GM18526 (cell line): Measurements from ENCODE around the gene B4GALT7.

Experiments used
- POLR2A ChIP-seq: IDR thresholded peaks from 3 replicates; pipeline ENCODE4 v1.6.1; 2011; ENCODE audit not compliant: insufficient read length; ENCODE audit errors: extremely low read depth

The B4GALT7 gene

GRCh38 chr5:177604656-177605055 is 4.7 kb downstream of the B4GALT7 start:
- TF ChIP-seq POLR2A = no peak

- TF ChIP-seq POLR2A = no peak
Measured at GRCh38 chr5:177605078-177605477, 5.1 kb downstream of the B4GALT7 start.

- TF ChIP-seq POLR2A = no peak
Measured at GRCh38 chr5:177605667-177606066, 5.7 kb downstream of the B4GALT7 start.

DNA sequence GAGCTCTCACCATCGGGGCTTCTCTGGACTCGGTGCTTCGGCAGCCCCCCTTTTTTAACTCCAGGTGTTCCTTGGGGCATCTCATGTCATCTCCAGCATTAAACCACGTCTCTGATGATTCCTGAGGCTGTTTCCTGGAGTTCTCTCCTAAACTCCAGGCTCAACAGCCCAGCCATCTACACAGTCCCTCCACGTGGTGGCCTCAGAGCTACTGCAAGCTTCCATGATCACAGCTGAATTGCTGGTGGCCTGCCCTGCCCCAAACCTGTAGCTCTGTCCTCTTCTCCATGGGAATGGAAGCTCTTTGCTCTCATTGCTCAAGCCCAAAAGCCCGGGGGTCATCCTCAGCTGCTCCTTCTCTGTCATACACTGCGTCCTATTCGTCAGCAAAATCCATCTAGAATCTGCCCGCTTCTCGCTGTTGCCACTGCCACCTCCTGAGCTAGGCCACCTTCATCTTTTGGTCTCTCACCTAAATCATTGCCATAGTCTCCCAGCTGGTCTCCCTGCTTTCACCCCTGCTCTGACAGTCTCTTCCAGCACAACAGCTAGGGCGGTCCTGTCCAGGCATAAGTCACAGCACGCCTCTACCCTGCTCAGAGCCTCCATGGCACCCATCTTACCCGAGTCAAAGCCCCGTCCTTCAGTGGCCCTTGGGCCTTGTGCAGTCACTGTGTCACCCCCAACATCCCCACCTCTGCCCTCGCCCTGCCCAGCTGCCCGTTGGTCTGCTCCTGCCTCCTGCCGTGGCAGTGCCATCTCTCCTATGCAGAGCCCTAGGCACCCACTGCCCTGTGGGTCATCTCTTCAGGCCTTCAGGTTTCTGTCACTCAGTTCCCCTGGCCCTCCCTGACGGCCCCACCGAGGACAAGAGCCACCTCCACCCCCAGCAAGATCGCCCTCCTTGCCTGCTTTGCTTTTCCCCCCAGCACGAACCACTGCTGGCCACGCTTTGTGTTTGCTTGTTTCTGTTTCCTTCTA is 6.4 kb downstream of the B4GALT7 start:
- TF ChIP-seq POLR2A = no peak

DNA sequence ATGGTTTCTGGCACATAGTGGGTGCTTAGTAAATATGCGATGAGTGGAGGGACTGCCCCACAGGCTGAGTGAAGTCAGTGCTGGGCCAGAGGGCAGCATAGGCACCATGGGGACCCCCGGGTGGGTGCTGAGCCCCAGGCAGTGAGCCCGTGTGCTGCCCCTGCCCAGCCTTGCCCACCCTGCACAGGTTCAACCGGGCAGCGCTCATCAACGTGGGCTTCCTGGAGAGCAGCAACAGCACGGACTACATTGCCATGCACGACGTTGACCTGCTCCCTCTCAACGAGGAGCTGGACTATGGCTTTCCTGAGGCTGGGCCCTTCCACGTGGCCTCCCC is 7.2 kb downstream of the B4GALT7 start:
- TF ChIP-seq POLR2A = no peak

DNA sequence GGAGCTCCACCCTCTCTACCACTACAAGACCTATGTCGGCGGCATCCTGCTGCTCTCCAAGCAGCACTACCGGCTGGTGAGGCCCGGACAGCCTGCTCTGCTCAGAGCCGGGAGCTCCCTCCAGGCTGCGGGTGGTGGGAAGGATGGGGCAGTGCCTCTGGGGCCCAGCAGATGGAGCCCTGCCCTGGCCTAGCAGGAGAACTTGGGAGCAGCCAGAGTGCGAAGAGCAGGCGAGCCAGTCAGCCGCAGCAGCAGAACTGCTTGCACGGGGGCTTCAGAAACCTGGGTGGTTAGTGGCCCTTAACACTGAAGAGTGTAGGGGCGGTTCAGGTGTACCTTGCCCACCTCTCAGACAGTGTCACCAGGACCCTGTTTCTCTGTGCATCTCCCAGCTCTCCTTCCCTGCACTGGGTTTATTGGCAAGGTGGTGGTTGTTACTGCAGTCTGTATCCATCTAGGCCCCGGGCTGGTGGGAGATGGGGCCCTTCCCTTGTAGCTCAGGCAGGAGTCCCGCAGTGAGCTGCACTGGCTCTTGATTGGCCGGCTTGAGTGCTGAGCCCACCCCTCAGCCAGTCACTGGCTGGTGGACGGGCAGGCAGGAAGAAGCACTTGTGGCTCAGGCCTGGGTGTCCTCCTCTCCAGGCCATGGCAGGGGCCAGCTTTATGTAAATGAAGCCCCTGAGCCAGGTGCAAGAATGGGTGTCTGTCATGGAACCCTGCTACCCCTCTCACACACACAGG is 7.7 kb downstream of the B4GALT7 start:
- TF ChIP-seq POLR2A = no peak

- TF ChIP-seq POLR2A = no peak
Measured at GRCh38 chr5:177608243-177609075, 8.5 kb downstream of the B4GALT7 start.

DNA sequence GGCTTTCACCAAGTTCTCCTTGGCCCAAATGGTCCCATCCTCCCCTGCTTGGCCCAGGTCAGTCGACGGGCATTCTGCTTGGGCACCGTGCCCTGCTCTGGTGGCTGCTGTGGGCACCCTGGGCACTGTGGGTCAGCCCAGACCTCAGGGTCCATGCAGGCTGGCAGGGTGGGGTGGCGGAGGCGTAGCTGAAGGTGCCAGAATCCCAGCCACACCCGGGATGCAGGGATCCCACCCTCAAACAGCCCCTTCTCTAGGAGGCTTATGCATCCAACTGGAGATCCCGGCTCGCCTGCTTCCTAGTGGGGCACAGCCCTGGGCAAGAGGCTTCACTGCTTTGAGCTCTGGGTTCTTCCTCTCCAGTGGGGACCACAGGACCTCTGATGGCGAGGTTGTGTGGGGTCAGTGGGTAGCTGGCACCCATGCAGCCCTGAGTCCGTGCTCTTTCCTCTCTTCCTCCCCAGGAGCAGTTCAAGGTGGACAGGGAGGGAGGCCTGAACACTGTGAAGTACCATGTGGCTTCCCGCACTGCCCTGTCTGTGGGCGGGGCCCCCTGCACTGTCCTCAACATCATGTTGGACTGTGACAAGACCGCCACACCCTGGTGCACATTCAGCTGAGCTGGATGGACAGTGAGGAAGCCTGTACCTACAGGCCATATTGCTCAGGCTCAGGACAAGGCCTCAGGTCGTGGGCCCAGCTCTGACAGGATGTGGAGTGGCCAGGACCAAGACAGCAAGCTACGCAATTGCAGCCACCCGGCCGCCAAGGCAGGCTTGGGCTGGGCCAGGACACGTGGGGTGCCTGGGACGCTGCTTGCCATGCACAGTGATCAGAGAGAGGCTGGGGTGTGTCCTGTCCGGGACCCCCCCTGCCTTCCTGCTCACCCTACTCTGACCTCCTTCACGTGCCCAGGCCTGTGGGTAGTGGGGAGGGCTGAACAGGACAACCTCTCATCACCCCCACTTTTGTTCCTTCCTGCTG is 9.4 kb downstream of the B4GALT7 start:
- TF ChIP-seq POLR2A = no peak

DNA sequence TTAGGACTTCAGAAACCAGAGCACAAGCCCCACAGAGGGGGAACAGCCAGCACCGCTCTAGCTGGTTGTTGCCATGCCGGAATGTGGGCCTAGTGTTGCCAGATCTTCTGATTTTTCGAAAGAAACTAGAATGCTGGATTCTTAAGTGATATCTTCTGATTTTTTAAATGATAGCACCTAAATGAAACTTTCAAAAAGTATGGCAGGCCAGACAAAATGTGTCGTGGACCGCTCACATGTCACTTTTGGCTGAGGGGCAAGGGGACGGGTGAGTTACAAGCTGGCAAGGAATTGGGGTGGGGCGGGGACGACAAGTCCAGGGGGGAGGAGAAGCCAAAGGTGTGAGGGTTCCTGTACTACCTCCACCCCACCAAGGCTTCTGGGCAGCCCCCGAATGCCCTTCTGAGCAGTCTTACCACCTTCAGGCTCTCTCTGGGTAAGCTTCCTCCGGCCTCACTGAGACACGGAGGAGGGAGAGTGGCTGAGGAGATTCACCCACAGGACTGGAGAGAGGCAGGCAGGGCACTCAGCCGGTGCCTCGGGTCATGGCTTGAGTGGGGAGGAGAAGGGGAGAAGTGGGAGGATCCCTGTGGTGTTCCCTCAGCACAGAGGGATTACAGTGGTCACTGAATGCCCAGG is 10.3 kb downstream of the B4GALT7 start:
- TF ChIP-seq POLR2A = no peak

DNA sequence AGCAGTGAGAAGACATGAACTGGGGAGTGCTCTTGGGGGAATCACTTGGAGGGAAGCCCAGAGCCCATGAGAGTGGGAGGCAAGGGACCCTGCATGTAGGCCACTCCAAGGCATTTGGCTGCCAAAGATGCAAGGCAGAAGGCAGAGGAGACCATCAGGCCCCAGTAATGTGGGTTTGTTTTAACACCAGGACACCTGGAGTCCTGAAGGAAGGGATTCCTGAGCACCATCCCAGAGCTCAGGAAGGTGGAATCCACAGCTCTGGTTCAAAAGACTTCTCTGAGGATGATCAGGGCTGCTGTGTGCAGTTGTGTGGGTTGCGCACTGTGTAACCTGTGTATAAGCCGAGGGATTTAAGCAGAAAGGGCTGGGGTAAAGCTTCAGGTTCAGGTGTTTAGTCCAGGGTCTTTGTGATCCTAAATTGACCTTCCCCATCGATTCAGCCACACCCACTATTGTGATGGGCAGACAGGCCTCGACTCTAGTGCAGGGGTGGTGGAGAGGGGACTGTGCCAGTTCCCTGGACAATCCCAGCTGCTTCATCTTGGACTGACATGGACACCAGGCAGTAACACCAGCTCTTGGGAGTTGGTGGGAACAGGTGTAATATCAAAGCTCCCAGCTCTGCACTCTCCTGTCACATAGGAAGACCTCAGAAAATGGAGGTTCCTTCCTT is 11.0 kb downstream of the B4GALT7 start:
- TF ChIP-seq POLR2A = no peak

DNA sequence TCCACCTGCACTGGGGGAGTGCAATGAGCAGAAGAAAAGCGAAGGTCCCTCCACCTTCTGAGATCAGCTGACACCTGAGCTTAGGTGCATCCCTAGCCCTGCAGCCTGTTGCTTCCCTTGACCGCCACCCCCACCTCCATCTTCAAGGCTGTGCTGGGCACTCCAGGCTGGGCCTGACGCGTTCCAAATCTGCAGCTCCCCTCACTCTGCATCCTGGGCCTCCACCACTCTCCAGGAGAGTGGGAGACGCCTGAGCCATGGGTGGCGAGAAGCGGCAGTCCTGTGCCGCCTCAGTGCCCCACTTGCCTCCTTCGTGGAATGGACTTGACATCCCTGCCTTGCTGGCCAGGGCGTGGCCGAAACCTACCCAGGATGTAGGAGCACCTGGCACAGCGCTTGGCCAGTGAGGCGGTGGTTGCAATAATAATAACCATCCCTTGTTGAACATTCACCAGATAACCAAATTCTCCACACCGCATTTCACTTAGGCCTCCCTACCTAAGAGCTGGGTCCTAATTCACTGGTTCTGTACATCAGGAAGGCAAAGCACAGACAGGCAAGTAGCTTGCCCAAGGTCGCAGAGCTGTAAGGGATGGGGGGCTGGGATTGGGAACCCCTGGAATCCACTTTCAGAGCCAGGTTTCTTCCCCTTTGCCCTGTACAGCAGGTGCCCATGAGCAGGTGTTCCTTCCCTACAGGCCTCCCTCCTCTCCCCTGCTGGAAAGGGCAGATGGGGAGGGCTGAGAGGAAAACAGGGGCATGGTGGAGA is 11.7 kb downstream of the B4GALT7 start:
- no peak for TF ChIP-seq POLR2A

DNA sequence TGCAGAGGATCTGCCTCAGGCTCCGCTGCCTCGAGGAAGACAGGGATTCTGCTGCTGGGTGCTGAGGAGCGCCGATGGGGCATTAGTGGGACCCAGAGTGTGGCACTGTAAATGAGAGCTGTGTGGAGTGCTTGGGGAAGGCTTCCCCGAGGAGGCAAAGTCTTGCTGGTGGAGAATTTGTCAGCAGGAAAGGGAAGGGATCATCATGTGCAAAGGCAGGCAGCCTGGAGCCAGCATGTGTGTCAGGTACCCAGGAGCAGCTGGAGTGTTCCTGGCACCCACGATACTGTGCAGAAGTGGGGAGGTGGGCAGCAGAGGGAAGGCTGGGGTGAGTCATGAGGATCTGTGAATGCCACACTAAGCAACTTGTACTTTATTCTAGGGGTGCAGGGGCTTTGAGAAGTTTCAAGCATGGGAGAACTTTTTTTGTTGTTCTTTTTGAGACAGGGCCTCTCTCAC is 12.3 kb downstream of the B4GALT7 start:
- TF ChIP-seq POLR2A = no peak
